ENCODE measurements around the gene GABBR2. TPM values are rescaled to one million over a fixed set of nuclear protein-coding genes. Genes with fewer than 3 reads are reported as not detected.

GABBR2 gene
- total RNA-seq, 2 donors from 2014 or later: not detected

- no peak for DNase-seq (ENCODE audit: low spot score in 2 of 2)
- no peak overlapping the region for H3K27ac Mint-ChIP-seq
- H3K36me3 Mint-ChIP-seq: peaks cover 0 to under 1% of the 10 kb centered on the region in 2 donors
- H3K9me3 Mint-ChIP-seq: peaks cover under 1% of the 10 kb centered on the region in 2 donors
- no peak for ATAC-seq
These were observed 255.0 kb downstream of the GABBR2 start for GRCh38 chr9:98453589-98454311.

GRCh38 chr9:98451576-98451975, 257.2 kb downstream of the GABBR2 start:
- ATAC-seq (no peak), DNase-seq (ENCODE audit: low spot score in 2 of 2) (no peak)
- no peaks in the 10 kb centered on the region for H3K36me3 Mint-ChIP-seq
- H3K9me3 Mint-ChIP-seq: no peaks in the 10 kb centered on the region
- H3K27ac Mint-ChIP-seq: no peak overlapping the region

- ATAC-seq (no peak), DNase-seq (ENCODE audit: low spot score in 2 of 2) (no peak)
- no peak overlapping the region for H3K27ac Mint-ChIP-seq
- H3K9me3 Mint-ChIP-seq: no peaks in the 10 kb centered on the region
- no peaks in the 10 kb centered on the region for H3K36me3 Mint-ChIP-seq
These were observed 258.2 kb downstream of the GABBR2 start for GRCh38 chr9:98450496-98450895.

GRCh38 chr9:98449871-98450270, 258.9 kb downstream of the GABBR2 start:
- H3K27ac Mint-ChIP-seq: no peak overlapping the region
- H3K36me3 Mint-ChIP-seq: no peaks in the 10 kb centered on the region
- no peaks in the 10 kb centered on the region for H3K9me3 Mint-ChIP-seq
- ATAC-seq (no peak), DNase-seq (ENCODE audit: low spot score in 2 of 2) (no peak)

- no peak for ATAC-seq
- no peak for DNase-seq (ENCODE audit: low spot score in 2 of 2)
- Mint-ChIP-seq H3K36me3 (no peaks in the 10 kb centered on the region), H3K27ac (no peak overlapping the region), H3K9me3 (no peaks in the 10 kb centered on the region)
These were observed 263.2 kb downstream of the GABBR2 start for GRCh38 chr9:98445576-98445975.

GRCh38 chr9:98444601-98445000, 264.1 kb downstream of the GABBR2 start:
- DNase-seq (ENCODE audit: low spot score in 2 of 2) (no peak), ATAC-seq (no peak)
- Mint-ChIP-seq H3K27ac (no peak overlapping the region), H3K36me3 (no peaks in the 10 kb centered on the region), H3K9me3 (no peaks in the 10 kb centered on the region)

GRCh38 chr9:98442541-98442940, 266.2 kb downstream of the GABBR2 start:
- Mint-ChIP-seq H3K9me3 (no peaks in the 10 kb centered on the region), H3K36me3 (no peaks in the 10 kb centered on the region), H3K27ac (peak overlapping the region in 1 of 2 donors; percentile 4)
- no peak for DNase-seq (ENCODE audit: low spot score in 2 of 2)
- ATAC-seq: no peak

- Mint-ChIP-seq H3K9me3 (no peaks in the 10 kb centered on the region), H3K27ac (no peak overlapping the region), H3K36me3 (no peaks in the 10 kb centered on the region)
- DNase-seq (ENCODE audit: low spot score in 2 of 2) (no peak), ATAC-seq (no peak)
These were observed 266.6 kb downstream of the GABBR2 start for GRCh38 chr9:98442114-98442513.

- no peak for DNase-seq (ENCODE audit: low spot score in 2 of 2)
- H3K9me3 Mint-ChIP-seq: no peaks in the 10 kb centered on the region
- no peaks in the 10 kb centered on the region for H3K36me3 Mint-ChIP-seq
- ATAC-seq: no peak
- H3K27ac Mint-ChIP-seq: no peak overlapping the region
These were observed 270.1 kb downstream of the GABBR2 start for GRCh38 chr9:98438666-98439065.

- H3K27ac Mint-ChIP-seq: no peak overlapping the region
- no peaks in the 10 kb centered on the region for H3K9me3 Mint-ChIP-seq
- ATAC-seq (no peak), DNase-seq (ENCODE audit: low spot score in 2 of 2) (no peak)
- no peaks in the 10 kb centered on the region for H3K36me3 Mint-ChIP-seq
These were observed 271.2 kb downstream of the GABBR2 start for GRCh38 chr9:98437458-98438034.

- Mint-ChIP-seq H3K27ac (no peak overlapping the region), H3K36me3 (no peaks in the 10 kb centered on the region), H3K9me3 (peaks cover 0 to 5% of the 10 kb centered on the region in 2 donors)
- no peak for DNase-seq (ENCODE audit: low spot score in 2 of 2)
- ATAC-seq: no peak
These were observed 275.8 kb downstream of the GABBR2 start for GRCh38 chr9:98432960-98433359.

GRCh38 chr9:98432134-98432533, 276.6 kb downstream of the GABBR2 start:
- no peak for DNase-seq (ENCODE audit: low spot score in 2 of 2)
- ATAC-seq: no peak
- peaks cover 0 to 7% of the 10 kb centered on the region in 2 donors for H3K9me3 Mint-ChIP-seq
- H3K36me3 Mint-ChIP-seq: no peaks in the 10 kb centered on the region
- no peak overlapping the region for H3K27ac Mint-ChIP-seq

- ATAC-seq (no peak), DNase-seq (ENCODE audit: low spot score in 2 of 2) (no peak)
- Mint-ChIP-seq H3K27ac (peak overlapping the region in 1 of 2 donors; percentile 13), H3K9me3 (peaks cover 0 to 7% of the 10 kb centered on the region in 2 donors), H3K36me3 (no peaks in the 10 kb centered on the region)
These were observed 278.0 kb downstream of the GABBR2 start for GRCh38 chr9:98430535-98431292.

- H3K36me3 Mint-ChIP-seq: no peaks in the 10 kb centered on the region
- ATAC-seq (no peak), DNase-seq (ENCODE audit: low spot score in 2 of 2) (no peak)
- peaks cover 0 to 7% of the 10 kb centered on the region in 2 donors for H3K9me3 Mint-ChIP-seq
- H3K27ac Mint-ChIP-seq: no peak overlapping the region
These were observed 279.1 kb downstream of the GABBR2 start for GRCh38 chr9:98429613-98430012.

- Mint-ChIP-seq H3K9me3 (peaks cover 0 to 7% of the 10 kb centered on the region in 2 donors), H3K27ac (no peak overlapping the region), H3K36me3 (no peaks in the 10 kb centered on the region)
- DNase-seq (ENCODE audit: low spot score in 2 of 2) (no peak), ATAC-seq (no peak)
These were observed 280.3 kb downstream of the GABBR2 start for GRCh38 chr9:98428454-98428853.

GRCh38 chr9:98427491-98427890, 281.2 kb downstream of the GABBR2 start:
- Mint-ChIP-seq H3K9me3 (peaks cover 0 to 7% of the 10 kb centered on the region in 2 donors), H3K27ac (no peak overlapping the region), H3K36me3 (no peaks in the 10 kb centered on the region)
- ATAC-seq: no peak
- DNase-seq (ENCODE audit: low spot score in 2 of 2): no peak

- DNase-seq (ENCODE audit: low spot score in 2 of 2) (no peak), ATAC-seq (no peak)
- Mint-ChIP-seq H3K36me3 (no peaks in the 10 kb centered on the region), H3K9me3 (peaks cover 0 to 7% of the 10 kb centered on the region in 2 donors), H3K27ac (no peak overlapping the region)
These were observed 283.7 kb downstream of the GABBR2 start for GRCh38 chr9:98425079-98425478.
